ENCODE results near the gene COX7A2L. TPM values are rescaled to one million over a fixed set of nuclear protein-coding genes. Genes with fewer than 3 reads are reported as not detected.

The COX7A2L gene
- total and polyA plus RNA-seq, 10 of the 15 experiments (the other 5 are each of a cell fraction or from before 2014, with no cell fraction given): 134 to 532 (median 222) TPM

GRCh38 chr2:42321452-42322064, 39.5 kb downstream of the COX7A2L start:
- CTCF ChIA-PET: interaction anchor here (0.7 to 1.2 kb wide), 2 partner anchors 35 to 234 kb away, joined by 3 to 5 read pairs; no protein-coding TSS in a partner anchor
- POLR2A ChIA-PET: no interaction called here
- in situ Hi-C loops (cut with MboI): no loop called here
- TF ChIP-seq EED (IDR thresholded peaks at IDR 0.05; ENCODE audit: low read depth) (no peak), MEF2B (IDR thresholded peaks at IDR 0.05; ENCODE audit: partially characterized antibody, poor library complexity, severe bottlenecking) (no peak), IRF5 (IDR thresholded peaks at IDR 0.05; ENCODE audit: borderline replicate concordance) (no peak), STAT1 (conservative IDR thresholded peaks at IDR 0.05) (no peak), ZNF24 (IDR thresholded peaks at IDR 0.05) (no peak), BCLAF1 (IDR thresholded peaks at IDR 0.05) (no peak), MYB (IDR thresholded peaks at IDR 0.05; ENCODE audit: borderline replicate concordance, low read depth, low read length) (no peak), FOS (IDR thresholded peaks at IDR 0.05; ENCODE audit: borderline replicate concordance, extremely low read depth, insufficient read length) (no peak), NKRF (conservative IDR thresholded peaks at IDR 0.05) (no peak), MYC (IDR thresholded peaks at IDR 0.05; ENCODE audit: insufficient read depth, insufficient read length, insufficient replicate concordance, low read length, severe bottlenecking) (no peak), RCOR1 (conservative IDR thresholded peaks at IDR 0.05; ENCODE audit: low read depth, low read length) (no peak), IKZF1 (conservative IDR thresholded peaks at IDR 0.05) (no peak), TCF7 (IDR thresholded peaks at IDR 0.05; ENCODE audit: borderline replicate concordance) (no peak), CBX3 (IDR thresholded peaks at IDR 0.05; ENCODE audit: borderline replicate concordance, low read depth) (no peak), PAX5 (IDR thresholded peaks at IDR 0.05; ENCODE audit: borderline replicate concordance, low read depth, low read length) (no peak)
- TF ChIP-seq, protein P1, sequence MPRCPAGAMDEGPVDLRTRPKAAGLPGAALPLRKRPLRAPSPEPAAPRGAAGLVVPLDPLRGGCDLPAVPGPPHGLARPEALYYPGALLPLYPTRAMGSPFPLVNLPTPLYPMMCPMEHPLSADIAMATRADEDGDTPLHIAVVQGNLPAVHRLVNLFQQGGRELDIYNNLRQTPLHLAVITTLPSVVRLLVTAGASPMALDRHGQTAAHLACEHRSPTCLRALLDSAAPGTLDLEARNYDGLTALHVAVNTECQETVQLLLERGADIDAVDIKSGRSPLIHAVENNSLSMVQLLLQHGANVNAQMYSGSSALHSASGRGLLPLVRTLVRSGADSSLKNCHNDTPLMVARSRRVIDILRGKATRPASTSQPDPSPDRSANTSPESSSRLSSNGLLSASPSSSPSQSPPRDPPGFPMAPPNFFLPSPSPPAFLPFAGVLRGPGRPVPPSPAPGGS (IDR thresholded peaks at IDR 0.05; ENCODE audit: borderline replicate concordance, insufficient read depth, low read depth, low read length, poor library complexity, severe bottlenecking): no peak

More at GRCh38 chr2:42321452-42322064, 39.5 kb downstream of the COX7A2L start:
- SMC1A ChIA-PET (ENCODE audit: uncharacterized antibody, unreplicated experiment): no interaction called here
- no peak for ATAC-seq
- RAD21 ChIA-PET (ENCODE audit: unreplicated experiment): interaction anchor here (0.7 kb wide), 1 partner anchor 607 kb away, joined by 3 read pairs; no protein-coding TSS in a partner anchor
- intact Hi-C loops (cut with micrococcal nuclease; ENCODE audit: unreplicated experiment): loop anchor here (10.0 kb wide), 1 partner anchor 477 kb away; no protein-coding TSS in a partner anchor
- Histone ChIP-seq H4K20me1 (ENCODE audit: control insufficient read depth, insufficient read depth) (no peaks in the 10 kb centered on the region), H3K4me3 (no peak overlapping the region), H3K4me1 (ENCODE audit: control insufficient read depth, insufficient read depth, low read length) (no peaks in the 10 kb centered on the region), H3K79me2 (ENCODE audit: control insufficient read depth, insufficient read depth, low read length) (no peaks in the 10 kb centered on the region), H2AFZ (ENCODE audit: control insufficient read depth, low read depth, low read length) (no peak overlapping the region), H3K4me2 (ENCODE audit: control insufficient read depth, insufficient read depth) (no peak overlapping the region), H3K36me3 (ENCODE audit: control insufficient read depth in 2 of 2, insufficient read depth in 2 of 2, low read length in 1 of 2) (peaks cover 1 to 9% of the 10 kb centered on the region in 2 experiments; a peak in 3 of 4 replicates), H3K9ac (ENCODE audit: control insufficient read depth, insufficient read depth, low read length) (no peak overlapping the region), H3K9me3 (replicated peaks; ENCODE audit: control insufficient read depth, insufficient read depth, low read length) (no peaks in the 10 kb centered on the region), H3K27me3 (replicated peaks in 1 of 2; ENCODE audit: control insufficient read depth in 2 of 2, insufficient read depth in 2 of 2, low read length in 1 of 2) (no peaks in the 10 kb centered on the region), H3K27ac (ENCODE audit: control insufficient read depth, insufficient read depth) (no peak overlapping the region)
- no TSS peak for BruUV-seq (replicated peaks)
- FAIRE-seq: no peak
- no peak for DNase-seq (ENCODE audit: low read depth, low spot score)
- 67% methylated on average over 2 of the region's 2 CpGs for WGBS (ENCODE audit: insufficient coverage, insufficient replicate concordance, low lambda C conversion rate, missing lambda C conversion rate)

All from GM12878 (cell line).